Hepatocyte (in vitro differentiated cells): ENCODE measurements around the gene NABP2.

Experiments
- CTCF ChIP-seq: fragments of 200-600 bp; sonication (generic); IDR thresholded peaks from 2 replicates; pipeline ENCODE4 v1.5.1; 2016; ENCODE audit warnings: antibody characterized with exemption, mild to moderate bottlenecking; ENCODE audit not compliant: poor library complexity
- EZH2 ChIP-seq: fragments of 200-600 bp; sonication (generic); IDR thresholded peaks from 2 replicates; pipeline ENCODE4 v1.6.1; 2016; ENCODE audit warnings: antibody characterized with exemption, mild to moderate bottlenecking, borderline replicate concordance

GRCh38 chr12:56220611-56221231 lies 3.4 kb upstream of the NABP2 start:
- no peak for TF ChIP-seq CTCF
- TF ChIP-seq EZH2 = no peak
